GM12892 (cell line): ENCODE measurements around the gene NXPH3.

Experiments used
- POLR2AphosphoS5 ChIP-seq: IDR thresholded peaks from 2 replicates; pipeline ENCODE4 v1.6.1; 2011; ENCODE audit warnings: low read depth, low read length, control low read depth
- TAF1 ChIP-seq: IDR thresholded peaks from 2 replicates; pipeline ENCODE4 v1.6.1; 2011; ENCODE audit warnings: low read depth, mild to moderate bottlenecking, control low read depth, low read length, borderline replicate concordance

GRCh38 chr17:49565948-49566491 is 9.7 kb upstream of the NXPH3 start:
- TF ChIP-seq POLR2AphosphoS5 (no peak), TAF1 (no peak)
